GM19467 (cell line): ENCODE data around the gene COP1.

Source experiments
- ATAC-seq: cut with Tn5 transposase; IDR thresholded peaks from one replicate; pipeline ENCODE4 v1.9.1; 2021; ENCODE audit warnings: mild to moderate bottlenecking, moderate library complexity; ENCODE audit not compliant: unreplicated experiment

The COP1 gene

DNA sequence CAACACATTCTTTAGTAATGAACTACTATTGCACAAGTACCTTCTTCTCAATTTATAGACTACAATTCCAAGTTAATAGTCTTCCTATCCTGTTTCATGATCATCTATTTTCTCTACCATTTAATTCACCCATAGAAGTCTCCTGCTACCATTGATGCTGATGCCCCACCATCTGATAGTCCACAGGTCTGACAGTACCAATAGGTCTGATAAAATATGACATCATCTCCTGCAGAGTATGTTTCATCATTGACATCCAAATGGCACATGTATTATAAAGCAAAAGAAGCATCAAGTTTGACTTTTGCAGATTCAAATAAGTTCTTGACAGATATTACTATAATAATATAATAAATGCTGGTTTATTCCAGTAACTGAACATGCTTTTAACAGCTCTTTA lies 5.5 kb downstream of the COP1 start:
- ATAC-seq = no peak

DNA sequence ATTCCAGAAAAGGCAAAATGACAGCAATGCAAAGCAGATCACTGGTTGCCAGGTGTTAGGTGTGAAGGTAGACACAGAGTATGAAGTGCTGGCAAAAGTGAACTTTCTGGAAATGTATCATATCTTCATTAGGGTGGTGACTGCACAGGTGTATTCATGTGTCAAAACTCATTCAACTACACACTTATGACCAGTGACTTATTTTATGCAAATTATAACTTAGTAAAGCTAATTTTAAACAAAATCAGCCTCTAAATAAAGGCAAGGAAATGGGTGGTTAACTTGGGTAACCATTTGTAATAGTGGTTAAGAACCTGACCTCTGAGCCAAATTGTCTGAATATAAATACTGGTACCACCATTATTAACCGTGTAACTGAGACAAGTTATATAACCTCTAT lies 7.4 kb downstream of the COP1 start:
- ATAC-seq = no peak

DNA sequence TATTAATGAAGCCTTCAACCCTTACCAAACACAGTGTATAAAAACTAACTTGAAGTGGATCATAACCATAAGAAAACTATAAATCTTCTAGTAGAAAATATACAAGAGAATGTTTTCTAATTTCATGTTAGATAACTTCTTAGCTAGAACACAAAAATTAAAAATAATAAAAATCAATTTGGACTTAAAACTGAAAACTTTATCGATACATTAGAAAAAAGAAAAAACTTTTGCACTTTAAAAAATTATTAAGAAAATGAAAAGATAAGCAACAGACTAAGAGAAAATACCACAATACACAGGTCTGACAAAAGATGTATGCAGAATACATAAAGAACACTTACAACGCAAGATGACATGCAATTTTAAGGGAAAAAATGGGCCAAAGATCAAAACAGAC lies 8.7 kb downstream of the COP1 start:
- ATAC-seq = no peak

DNA sequence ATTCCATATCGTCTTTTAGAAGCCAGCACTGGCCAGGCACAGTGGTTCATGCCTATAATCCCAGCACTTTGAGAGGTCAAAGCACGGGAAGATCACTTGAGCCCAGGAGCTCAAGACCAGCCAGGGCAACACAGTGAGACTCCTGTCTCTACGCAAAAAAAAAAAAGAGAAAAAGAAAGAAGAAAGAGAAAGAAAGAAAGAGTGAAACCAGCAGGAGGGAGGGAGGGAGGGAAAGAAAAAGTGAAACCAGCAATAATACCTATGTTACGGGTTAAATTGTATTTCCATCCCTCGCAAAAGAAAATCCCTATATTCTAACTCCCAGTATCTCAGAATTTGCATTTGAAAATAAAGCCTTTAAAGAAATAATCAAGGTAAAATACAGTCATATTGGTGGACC lies 10.4 kb downstream of the COP1 start:
- ATAC-seq = no peak

DNA sequence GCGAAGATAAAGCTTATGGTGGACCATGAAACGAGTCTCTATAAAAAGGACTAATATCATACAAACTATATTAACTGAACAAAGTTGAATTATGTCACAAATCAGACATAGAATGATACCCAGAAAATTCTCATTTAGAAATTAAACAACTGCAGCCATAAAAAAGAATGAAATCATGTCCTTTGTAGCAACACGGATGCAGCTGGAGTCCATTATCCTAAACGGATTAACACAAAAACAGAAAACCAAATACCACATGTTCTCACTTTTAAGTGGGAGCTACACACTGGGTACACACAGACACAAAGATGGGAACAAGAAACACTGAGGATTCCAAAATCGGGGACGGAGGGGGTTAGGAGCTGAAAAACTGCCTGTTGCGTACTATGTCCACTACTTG lies 11.5 kb downstream of the COP1 start:
- no peak for ATAC-seq

DNA sequence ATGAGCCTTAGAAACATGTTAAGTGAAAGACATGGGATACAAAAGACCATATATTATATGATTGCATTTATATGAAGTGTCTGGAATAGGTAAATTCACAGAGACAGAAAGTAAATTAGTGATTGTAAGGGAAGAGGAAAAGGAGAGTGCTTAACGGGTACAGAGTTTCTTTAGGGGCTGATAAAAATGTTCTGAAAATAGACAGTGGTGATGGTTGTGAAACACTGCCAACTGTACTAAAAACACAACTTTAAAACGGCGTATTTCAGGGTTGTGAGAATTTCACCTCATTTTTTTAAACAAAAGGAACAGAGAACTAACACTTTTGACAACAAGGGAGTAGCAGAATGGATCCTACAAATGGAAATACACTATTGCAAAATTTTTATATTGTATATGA lies 13.4 kb downstream of the COP1 start:
- ATAC-seq = no peak

DNA sequence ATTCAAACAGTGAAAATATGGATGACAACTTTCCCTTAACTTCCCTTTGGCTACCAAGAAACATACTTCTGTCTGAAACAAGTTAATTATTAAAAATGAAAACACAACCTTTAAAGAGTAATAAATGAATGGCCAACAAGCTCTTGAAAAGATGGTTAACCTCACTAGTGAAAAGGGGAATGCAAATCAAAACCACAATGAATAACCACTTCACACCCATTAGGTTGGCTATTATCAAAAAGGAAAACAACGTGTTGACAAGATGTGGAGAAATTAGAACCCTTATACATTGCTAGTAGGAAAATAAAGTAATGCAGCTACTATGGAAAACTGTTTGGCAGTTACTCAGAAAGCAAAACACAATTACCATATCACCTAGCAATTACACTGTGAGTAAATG lies 14.1 kb downstream of the COP1 start:
- ATAC-seq = peak; percentile 90

DNA sequence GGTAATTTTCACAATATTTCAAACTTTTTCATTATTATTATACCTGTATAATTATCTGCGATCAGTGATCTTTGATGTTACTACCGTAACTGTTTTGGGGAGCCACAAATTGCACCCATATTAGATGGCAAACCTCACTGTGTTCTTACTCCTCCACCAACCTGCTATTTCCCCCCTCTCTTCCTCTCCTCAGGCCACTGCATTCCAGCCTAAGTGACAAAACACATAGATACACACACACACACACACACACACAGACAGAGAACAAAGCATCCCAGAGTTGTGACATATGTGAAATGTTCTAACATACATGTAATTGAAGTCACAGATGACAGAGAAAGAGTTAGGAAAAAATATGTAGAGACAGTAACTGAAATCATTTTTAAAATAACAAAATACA lies 18.5 kb downstream of the COP1 start:
- ATAC-seq = no peak

DNA sequence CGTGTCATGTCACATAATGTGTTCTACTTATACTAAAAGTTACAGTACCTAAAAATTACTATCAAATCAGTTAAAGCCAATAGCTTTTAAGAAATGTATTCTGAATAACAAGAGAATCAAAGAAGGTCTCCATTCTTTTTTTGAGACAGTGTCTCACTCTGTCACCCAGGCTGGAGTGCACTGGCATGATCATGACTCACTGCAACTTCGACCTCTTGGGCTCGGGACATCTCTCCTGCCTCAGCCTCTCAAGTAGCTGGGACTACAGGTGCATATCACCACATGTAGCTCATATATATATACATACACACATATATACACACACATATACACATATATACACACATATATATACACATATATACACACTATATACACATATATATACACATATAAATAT lies 20.1 kb downstream of the COP1 start:
- no peak for ATAC-seq

DNA sequence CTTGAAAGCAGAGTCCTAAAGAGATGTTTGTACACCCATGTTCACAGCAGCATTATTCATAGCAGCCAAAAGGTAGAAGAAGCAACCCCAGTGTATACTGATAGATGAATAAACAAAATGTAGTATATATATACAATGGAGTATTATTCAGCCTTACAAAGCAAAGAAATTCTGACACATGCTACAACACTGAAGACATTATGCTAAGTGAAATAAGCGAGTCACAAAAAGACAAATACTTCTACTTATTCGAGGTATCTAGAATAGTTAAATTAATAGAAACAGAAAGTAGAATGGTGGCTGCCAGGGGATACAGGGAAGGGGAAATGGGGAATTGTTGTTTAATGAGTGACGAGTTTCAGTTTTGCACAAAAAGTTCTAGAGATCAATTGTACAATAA lies 23.5 kb downstream of the COP1 start:
- ATAC-seq = peak; percentile 52

DNA sequence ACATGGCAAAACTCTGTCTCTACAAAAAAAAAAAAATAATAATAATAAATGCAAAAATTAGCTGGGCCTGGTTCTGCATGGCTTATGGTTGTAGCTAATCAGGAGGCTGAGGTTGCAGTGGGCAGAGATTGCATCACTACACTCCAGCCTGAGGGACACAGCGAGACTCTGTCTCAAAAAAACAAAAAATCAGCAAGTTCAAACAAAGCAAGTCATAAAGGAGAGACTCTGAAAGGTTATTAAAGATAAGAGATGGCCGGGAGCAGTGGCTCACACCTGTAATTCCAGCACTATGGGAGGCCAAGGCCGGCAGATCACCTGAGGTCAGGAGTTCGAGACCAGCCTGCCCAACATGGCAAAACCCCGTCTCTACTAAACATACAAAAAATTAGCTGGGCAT lies 28.8 kb downstream of the COP1 start:
- ATAC-seq = no peak

DNA sequence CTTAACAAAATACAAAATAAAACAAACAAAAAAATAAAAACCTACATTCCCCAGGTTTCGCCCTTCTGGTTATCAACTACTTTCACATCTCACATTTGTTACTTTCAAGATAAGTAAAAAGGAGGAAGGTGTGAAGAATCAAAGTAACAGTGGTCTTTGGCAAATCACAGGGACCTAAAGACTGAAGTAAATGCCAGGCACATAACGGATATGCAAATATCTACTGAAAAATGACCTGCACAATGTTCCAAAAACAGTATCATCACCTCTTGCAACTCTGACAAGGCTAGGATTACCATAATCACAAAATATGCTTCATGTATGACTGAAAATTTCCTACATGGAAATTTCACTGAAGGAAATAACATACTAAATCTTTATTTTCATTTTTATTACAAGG lies 29.3 kb downstream of the COP1 start:
- peak; percentile 79 for ATAC-seq

DNA sequence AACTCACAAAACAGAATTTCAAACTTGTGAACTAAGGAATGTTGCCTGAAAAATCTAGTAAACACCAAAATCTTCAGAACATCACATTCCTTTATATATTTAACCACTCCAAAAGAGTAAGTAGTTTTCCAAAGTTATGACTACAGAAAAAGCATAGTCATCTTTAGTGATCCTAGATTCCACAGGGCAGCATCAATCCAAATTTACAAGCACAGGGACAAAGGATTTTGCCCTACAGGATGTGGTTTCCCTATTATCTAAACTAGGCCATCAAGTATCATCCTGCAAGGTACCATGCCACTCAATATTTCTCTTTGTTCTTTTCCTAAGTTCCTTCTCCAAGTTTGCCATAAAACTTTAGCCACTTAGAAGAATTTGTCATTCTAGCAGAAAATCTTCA lies 33.0 kb downstream of the COP1 start:
- ATAC-seq = no peak

DNA sequence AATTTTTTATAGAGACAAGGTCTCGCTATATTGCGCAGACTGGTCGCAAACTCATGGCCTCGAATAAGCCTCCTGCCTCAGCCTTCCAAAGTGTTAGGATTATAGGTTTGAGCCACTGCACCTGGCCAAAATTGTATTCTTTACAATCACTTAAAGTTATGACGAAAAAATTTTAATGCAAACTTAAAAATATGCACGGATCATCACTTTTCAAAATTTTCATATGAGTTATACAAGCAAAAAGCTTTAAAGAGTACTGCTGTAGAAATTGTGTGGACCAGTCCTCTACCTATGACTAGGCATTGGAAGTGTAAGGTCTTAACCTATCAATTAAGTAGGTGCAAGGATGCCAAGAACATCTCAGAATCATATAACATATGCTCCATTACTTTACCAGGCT lies 34.9 kb downstream of the COP1 start:
- ATAC-seq = no peak

DNA sequence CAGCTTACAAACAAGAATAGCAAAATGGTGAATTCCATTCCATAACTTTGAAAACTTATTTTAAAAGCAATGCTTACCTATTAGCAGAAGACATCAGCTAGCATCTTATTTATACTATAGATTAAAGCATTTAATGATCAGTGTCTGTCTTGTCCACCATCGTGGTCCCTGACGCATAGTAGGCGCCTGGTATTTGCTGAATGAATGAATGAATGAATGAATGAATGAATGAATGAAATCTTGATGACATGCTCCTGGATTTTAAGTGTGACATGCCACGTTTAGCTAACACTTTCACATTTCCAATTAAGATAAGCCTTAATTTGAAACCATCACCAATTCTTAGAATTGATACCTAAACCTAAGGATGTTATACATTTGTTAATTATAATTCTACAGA lies 39.9 kb downstream of the COP1 start:
- no peak for ATAC-seq

DNA sequence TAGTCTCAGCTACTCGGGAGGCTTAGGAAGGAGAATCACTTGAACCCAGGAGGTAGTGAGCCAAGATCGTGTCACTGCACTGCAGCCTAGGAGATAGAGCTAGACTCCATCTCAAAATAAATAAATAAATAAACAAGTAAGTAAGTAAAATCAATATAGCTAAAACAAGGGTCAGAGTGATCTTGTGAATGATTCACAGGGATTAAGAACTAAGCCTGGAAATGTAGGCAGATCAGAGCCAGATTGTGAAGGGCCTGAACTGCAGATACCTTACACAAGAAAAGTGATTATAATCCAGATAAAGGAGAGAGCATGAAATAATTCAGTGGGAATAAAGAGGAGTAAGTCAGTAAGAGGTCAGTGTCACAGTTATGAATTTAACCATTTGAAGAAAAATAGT lies 41.5 kb downstream of the COP1 start:
- ATAC-seq = no peak

DNA sequence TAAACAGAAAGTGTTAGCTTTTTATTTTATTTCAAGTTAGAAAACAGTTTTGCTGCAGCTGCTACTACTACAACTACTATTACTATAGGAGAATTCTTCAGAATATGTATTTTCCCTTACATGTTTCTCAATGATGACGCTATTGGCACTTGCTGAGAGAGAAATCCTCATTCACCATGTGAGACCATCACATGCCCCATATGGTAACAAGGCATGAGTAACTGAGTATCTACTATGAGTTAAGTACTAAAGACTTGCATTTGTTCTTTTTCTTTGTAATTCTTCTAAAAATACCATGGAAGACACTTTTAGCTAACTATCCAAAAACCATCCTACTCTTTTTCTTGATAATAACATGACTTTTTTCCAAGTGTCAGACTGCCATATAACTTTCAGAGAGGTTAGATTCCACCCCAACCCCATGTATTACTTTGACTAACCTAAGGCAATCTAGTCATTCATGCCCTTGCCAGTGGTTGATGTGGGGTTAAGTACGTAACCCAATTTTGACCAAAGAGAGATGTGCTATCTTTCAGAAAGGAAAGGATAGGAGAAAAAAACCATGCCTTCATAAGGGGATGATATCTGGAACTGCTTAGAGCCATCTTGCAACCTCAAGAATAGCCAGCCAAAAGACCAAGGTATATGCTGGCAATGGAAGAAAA lies 42.9 kb downstream of the COP1 start:
- no peak for ATAC-seq

DNA sequence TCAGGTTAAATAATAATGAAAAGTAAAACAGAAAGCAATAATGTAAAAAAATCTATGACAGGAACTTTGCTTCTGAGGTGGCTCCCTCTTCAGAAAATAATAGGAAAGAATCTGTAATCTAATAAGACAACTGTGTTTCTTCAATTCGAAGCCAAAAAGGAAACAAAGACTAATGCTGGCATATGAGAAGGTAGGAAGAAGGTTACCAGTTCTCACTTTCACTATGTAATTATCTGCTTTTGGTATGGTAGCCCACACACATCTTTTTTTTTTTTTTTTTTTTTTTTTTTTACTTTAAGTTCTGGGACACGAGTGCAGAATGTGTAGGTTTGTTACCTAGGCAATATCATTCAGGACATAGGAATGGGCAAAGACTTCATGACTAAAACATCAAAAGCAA lies 47.1 kb downstream of the COP1 start:
- ATAC-seq = no peak

DNA sequence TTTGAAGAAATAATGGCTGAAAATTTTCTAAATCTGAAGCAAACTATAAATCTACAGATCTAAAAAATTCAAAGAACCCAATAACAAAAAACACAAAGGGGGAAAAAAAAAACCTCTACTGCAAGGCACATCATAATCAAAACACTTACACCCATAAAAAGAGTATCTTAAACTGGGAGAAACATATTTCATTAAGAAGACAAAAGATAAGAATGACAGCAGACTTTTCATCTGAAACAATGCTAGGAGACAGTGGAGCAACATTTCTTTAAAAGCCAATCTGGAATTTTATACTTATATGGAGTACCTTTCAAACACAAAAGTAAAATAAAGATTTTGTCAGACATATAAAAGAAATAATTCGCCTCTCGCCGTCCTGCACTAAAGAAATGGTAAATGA lies 49.1 kb downstream of the COP1 start:
- no peak for ATAC-seq

DNA sequence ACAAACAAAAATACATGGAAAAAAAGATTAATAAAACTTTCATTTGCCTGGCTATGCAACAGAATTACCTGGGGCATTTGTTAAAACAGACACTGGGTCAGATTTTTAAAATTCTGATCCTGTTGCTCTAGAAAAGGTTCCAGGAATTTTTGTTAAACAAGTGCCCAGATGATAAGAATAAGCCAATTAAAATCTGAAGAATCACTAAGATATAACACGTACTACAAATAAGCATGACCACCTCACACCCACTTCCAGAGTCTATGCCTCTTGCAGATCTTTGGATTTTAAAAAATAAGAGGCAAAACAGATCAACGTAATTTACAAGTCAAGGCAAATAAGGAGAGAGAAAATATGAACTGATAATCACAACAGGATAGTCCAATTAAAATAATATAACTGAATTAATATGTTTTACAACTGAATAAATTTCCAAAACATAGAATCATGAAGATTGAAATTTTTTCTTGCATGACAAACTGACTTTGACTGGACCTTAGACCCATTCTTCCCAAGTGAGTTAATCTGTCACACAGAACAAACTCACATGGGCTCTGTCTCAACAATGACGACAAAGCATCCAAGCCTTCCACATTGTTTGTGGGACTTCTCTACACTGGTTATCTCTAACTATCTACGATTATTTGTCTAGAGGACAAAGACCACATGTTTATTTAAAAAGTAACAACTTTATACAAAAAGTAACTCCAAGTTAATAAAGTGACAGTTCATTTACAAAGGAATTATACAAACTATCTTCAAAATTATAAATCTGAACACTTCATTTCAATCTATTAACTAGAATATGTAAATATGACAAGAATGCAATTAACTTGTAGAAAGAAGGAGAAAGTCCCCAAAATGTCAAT lies 56.9 kb downstream of the COP1 start:
- no peak for ATAC-seq

DNA sequence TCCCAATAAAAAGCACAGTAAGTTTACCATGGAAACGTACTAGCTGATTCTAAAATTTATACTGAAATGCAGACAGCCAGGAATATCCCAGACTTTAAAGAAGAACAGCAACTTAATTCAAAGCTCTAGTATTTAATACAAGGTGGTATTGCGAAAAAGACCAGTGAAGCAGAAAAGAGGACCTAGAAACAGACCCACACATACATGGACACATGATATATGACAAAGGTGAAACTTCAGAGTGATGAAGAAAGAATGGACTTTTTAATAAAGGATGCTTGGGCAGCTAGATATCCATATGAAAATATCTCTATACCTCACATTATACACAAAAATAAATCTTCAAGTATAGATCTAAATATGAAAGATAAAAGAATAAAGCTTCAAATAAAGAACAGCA lies 62.6 kb downstream of the COP1 start:
- ATAC-seq = no peak

DNA sequence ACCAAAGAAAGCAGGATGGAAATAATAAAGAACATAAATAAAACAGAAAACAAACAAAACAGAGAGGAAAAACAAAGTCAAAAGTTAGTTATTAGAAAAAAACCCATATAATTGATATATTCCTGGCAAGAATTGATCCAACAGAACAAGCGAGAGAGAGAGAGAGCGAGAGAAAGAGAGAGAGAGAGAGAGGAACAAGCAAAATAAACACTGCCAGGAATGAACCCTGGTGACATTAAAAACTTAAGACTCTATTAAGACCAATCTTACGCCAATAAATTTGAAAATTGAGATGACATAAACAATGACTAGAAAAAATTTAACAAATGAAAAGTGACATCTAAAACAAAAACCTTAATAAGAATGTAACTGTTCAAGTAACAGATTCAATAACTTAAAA lies 64.1 kb downstream of the COP1 start:
- ATAC-seq = no peak

DNA sequence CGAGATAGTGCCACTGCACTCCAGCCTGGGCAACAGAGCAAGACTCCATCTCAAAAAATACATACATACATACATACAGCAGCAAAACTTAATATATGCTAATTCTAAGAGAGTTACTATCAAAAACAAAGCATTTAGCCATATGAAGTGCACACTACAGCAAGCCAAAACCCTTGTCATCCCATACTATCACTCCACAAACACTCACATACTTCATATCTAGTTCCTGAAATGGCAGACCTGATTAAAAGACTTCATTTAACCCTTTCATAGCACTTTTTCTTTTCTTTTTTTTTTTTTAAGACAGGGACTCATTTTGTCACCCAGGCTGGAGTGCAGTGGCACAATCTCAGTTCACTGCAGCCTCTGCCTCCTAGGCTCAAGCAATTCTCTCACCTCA lies 65.6 kb downstream of the COP1 start:
- no peak for ATAC-seq
